Activated T-cell treated with anti-CD3 and anti-CD28 coated beads, Interleukin-2, amount 50 U/mL, for 1 hour (primary cell): ENCODE results near the gene CFAP99.

Experiments used
- DNase-seq: peaks from one replicate; pipeline ENCODE4 v3.0.0-alpha.2; 2020

Gene CFAP99

GRCh38 chr4:2432004-2432403 is 13.2 kb downstream of the CFAP99 start:
- no peak for DNase-seq

GRCh38 chr4:2432991-2433530 is 14.3 kb downstream of the CFAP99 start:
- DNase-seq = no peak

- no peak for DNase-seq
Observed at GRCh38 chr4:2433609-2434350, 15.0 kb downstream of the CFAP99 start.

GRCh38 chr4:2434420-2434819 is 15.7 kb downstream of the CFAP99 start:
- no peak for DNase-seq

- DNase-seq = no peak
Observed at GRCh38 chr4:2436301-2436700, 17.5 kb downstream of the CFAP99 start.

GRCh38 chr4:2436761-2437474 is 18.2 kb downstream of the CFAP99 start:
- no peak for DNase-seq

GRCh38 chr4:2437475-2438215 is 18.9 kb downstream of the CFAP99 start:
- no peak for DNase-seq

- DNase-seq = no peak
Observed at GRCh38 chr4:2438822-2439718, 20.3 kb downstream of the CFAP99 start.

- peak; percentile 77 for DNase-seq
Observed at GRCh38 chr4:2441393-2442174, 22.8 kb downstream of the CFAP99 start.

- DNase-seq = no peak
Observed at GRCh38 chr4:2442175-2442993, 23.6 kb downstream of the CFAP99 start.

GRCh38 chr4:2443061-2443730 is 24.4 kb downstream of the CFAP99 start:
- DNase-seq = no peak

- no peak for DNase-seq
Observed at GRCh38 chr4:2443956-2444740, 25.4 kb downstream of the CFAP99 start.

- no peak for DNase-seq
Observed at GRCh38 chr4:2445130-2445529, 26.4 kb downstream of the CFAP99 start.

- no peak for DNase-seq
Observed at GRCh38 chr4:2445571-2445970, 26.8 kb downstream of the CFAP99 start.

GRCh38 chr4:2446656-2447564 is 28.2 kb downstream of the CFAP99 start:
- no peak for DNase-seq

GRCh38 chr4:2448589-2448988 is 29.8 kb downstream of the CFAP99 start:
- DNase-seq = no peak

GRCh38 chr4:2449051-2449450 is 30.3 kb downstream of the CFAP99 start:
- no peak for DNase-seq
